Stimulated activated naive CD8-positive, alpha-beta T cell treated with anti-CD3 and anti-CD28 coated beads, Interleukin-15, Interleukin-2, amounts not matched to agents 100 ng/mL and 50 ng/mL, for 24 hours (primary cell): ENCODE data around the gene POLR2B.

Experiments
- H3K27ac Mint-ChIP-seq: one replicate; pipeline ENCODE4 v1.8.0; 2021; ENCODE audit warnings: mild to moderate bottlenecking, mixed read lengths
- H3K27me3 Mint-ChIP-seq: one replicate; pipeline ENCODE4 v1.8.0; 2021; ENCODE audit warnings: mixed read lengths
- H3K36me3 Mint-ChIP-seq: one replicate; pipeline ENCODE4 v1.8.0; 2021; ENCODE audit warnings: low read depth, mixed read lengths
- H3K4me1 Mint-ChIP-seq: one replicate; pipeline ENCODE4 v1.8.0; 2021; ENCODE audit warnings: low read depth, mixed read lengths
- H3K4me3 Mint-ChIP-seq: one replicate; pipeline ENCODE4 v1.8.0; 2021; ENCODE audit warnings: mild to moderate bottlenecking, mixed read lengths
- H3K9me3 Mint-ChIP-seq: one replicate; pipeline ENCODE4 v1.8.0; 2021; ENCODE audit warnings: mixed read lengths

The POLR2B gene

GRCh38 chr4:57077550-57078343 lies 99.1 kb downstream of the POLR2B start:
- Mint-ChIP-seq H3K36me3 (no peaks in the 10 kb centered on the region), H3K27ac (no peak overlapping the region), H3K27me3 (no peaks in the 10 kb centered on the region), H3K4me3 (no peak overlapping the region), H3K4me1 (peaks cover 4% of the 10 kb centered on the region), H3K9me3 (no peaks in the 10 kb centered on the region)

DNA sequence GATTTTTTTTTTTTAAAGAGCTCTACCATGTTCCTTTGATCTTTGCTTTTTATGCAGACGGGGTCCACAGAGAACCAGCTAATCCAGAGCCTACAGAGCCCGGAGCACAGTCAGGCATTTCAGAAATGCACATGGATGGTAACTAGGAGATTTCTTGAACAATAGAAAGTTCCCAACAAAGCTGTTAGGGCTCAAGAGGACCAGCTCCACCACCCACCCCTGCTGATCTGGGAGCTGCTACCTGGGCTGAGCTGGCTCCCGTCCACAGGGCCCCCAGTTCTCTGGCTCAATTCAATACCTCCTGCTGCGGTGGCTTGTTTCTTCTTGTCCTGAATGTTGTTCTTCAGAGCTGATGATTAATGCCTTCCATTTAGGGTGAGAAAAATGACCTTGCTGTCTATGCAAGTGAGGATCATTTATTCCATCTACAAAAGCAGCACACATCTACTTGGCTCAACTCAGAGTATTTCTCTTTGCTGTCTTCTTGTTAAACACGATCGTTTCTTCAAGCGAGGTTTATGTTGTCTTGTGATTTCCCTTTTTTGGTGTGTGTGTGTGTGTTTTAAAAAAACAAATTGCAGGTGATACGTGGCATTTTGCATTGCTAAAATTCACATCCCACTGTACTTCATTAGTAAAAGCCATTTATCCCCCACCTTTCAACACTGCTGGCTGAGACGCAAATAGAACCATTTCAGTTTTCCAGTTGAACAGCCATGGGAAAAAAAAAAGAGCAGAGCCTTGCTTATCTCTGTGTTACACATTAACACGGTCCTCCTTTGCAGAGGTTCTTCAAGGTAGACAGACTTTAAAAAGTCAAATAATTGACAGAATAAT lies 100.2 kb downstream of the POLR2B start:
- no peak overlapping the region for H3K27ac Mint-ChIP-seq
- H3K4me3 Mint-ChIP-seq: no peak overlapping the region
- H3K4me1 Mint-ChIP-seq: peaks cover 4% of the 10 kb centered on the region

More for the DNA sequence above, 100.2 kb downstream of the POLR2B start:
- Mint-ChIP-seq H3K27me3 (no peaks in the 10 kb centered on the region), H3K36me3 (no peaks in the 10 kb centered on the region), H3K9me3 (no peaks in the 10 kb centered on the region)
